ENCODE measurements around the gene IFITM2.
A peak's percentile ranks its signal among the peaks of the same experiment; 100 is the strongest.

The IFITM2 gene

DNA sequence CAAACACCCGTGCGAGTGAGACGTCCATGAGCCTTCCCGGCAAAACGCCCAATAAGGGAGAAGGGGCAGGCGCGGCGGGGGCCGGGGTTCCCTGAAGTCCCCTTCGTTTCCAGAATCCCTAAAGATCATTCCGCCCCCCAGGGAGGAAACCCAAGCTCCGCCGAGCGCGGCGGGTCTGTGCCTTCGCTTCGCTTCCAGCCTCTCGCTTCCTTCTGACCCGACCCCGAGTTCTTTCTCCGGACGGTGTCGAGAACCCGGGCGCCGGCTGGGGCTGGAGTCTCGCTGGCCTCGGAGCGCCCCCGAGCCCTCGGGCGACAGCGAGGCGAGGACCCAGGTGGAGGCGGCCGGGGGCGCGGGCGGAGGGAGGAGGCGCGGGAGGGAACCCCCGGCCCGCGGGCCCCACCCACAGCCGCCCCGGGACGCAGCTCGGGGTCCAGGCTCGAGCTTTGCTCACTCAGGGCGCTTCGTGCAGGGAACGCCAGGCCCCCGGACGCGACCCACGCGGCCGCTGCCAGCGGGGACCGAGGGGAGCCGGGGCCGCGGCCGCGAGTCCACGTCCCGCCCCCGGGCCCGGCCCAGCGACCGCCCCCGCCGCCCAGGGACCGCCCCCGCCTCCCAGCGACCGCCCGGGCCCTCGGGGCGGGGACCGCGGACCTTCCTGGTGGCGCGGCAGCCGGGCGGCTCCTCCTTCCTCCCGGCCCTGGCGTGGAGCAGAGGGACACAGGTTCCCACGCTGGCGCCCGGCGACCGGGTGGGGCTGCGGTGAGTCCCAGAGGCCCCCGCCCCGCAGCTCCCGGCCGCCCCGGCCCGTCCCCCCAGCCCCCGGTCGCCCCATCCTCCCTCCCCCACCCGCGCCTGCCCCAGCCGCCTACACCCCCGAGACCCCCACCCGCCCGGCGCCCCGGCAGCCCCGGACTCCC, 18.9 kb upstream of the IFITM2 start, which contains the start of gene PGGHG:
PGGHG (plus strand) TSS at position 649 of the 920 bp plus-strand sequence. CDS start 691 bp downstream, outside the sequence.
- peak within 1 kb of the TSS in 1 of 2 donors; percentile 67 for H3K27ac ChIP-seq (ENCODE audit: low read depth in 2 of 2, low read length in 2 of 2)
- no peaks in the 10 kb centered on the region for H3K9me3 ChIP-seq (ENCODE audit: control insufficient read depth in 2 of 2, low read length in 2 of 2)
- H3K9ac ChIP-seq (ENCODE audit: low read depth in 1 of 2, low read length in 2 of 2) = peak within 1 kb of the TSS; percentile 63
- H3K4me1 ChIP-seq (ENCODE audit: control insufficient read depth in 2 of 2, insufficient read depth in 2 of 2, low read length in 2 of 2) = peaks cover 12 to 17% of the 10 kb centered on the region in 2 donors
- H3K4me3 ChIP-seq (ENCODE audit: low read length in 2 of 2) = peak within 1 kb of the TSS; percentile 45 to 73
- H3K27me3 ChIP-seq (ENCODE audit: control insufficient read depth in 2 of 2, insufficient read depth in 2 of 2, low read length in 2 of 2) = peaks cover 6 to 27% of the 10 kb centered on the region in 2 donors
- H3K36me3 ChIP-seq (ENCODE audit: control insufficient read depth in 2 of 2, insufficient read depth in 2 of 2, low read length in 2 of 2) = no peaks in the 10 kb centered on the region

DNA sequence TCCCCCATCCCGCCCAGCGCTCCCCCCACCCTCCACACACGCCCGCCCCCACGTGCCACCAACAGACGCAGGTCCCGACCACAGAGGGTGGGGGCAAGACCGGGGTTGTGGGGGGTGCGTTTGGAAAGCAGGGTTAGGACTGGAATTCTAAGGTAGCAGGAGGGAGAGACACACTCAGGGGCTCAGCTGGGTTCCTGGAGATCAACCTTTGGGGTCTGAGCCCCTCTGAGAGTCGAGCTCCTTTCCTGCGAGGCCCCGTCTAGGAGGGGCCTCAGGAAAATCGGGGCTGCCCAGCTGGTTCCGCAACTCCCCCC, 18.3 kb upstream of the IFITM2 start:
- no peaks in the 10 kb centered on the region for H3K36me3 ChIP-seq (ENCODE audit: control insufficient read depth in 2 of 2, insufficient read depth in 2 of 2, low read length in 2 of 2)
- peak overlapping the region in 1 of 2 donors; percentile 33 for H3K9ac ChIP-seq (ENCODE audit: low read depth in 1 of 2, low read length in 2 of 2)
- peaks cover 12 to 17% of the 10 kb centered on the region in 2 donors for H3K4me1 ChIP-seq (ENCODE audit: control insufficient read depth in 2 of 2, insufficient read depth in 2 of 2, low read length in 2 of 2)
- peaks cover 4 to 23% of the 10 kb centered on the region in 2 donors for H3K27me3 ChIP-seq (ENCODE audit: control insufficient read depth in 2 of 2, insufficient read depth in 2 of 2, low read length in 2 of 2)
- peak overlapping the region; percentile 30 to 41 for H3K4me3 ChIP-seq (ENCODE audit: low read length in 2 of 2)
- no peak overlapping the region for H3K27ac ChIP-seq (ENCODE audit: low read depth in 2 of 2, low read length in 2 of 2)
- no peaks in the 10 kb centered on the region for H3K9me3 ChIP-seq (ENCODE audit: control insufficient read depth in 2 of 2, low read length in 2 of 2)

DNA sequence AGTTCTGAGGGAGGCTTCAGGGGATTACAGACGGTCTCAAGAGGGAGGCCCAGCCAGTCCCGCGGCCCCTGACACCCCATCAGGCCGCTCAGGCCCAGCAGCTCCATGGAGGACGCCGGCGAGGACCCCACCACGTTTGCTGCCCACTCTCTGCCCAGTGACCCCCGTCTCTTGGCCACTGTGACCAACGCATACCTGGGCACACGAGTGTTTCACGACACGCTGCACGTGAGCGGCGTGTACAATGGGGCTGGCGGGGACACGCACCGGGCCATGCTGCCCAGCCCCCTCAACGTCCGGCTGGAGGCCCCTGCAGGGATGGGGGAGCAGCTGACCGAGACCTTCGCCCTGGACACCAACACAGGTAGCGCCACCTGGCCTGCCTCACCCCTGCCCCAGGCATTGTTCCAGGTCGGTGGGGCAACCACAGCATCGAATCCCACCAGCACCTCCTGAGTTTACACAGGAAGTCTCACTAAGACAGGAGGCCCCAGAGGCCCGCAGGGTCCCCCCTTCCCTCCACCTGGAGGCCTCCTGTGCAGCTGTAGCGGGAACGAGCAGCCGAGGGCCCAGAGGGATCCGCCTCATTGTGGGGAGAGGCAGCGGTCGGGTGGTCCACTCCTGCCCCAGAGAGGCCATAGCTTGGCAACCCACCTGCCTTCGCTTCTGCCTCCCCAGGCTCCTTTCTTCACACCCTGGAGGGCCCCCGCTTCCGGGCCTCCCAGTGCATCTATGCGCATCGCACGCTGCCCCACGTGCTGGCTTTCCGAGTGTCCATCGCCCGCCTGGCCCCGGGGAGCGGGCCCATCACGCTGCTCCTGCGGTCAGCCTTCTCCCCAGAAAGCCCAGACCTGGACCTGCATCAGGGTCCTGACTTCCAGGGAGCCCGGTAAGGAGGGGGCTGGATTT, 17.6 kb upstream of the IFITM2 start:
- Histone ChIP-seq H3K27ac (ENCODE audit: low read depth in 2 of 2, low read length in 2 of 2) (peak overlapping the region in 1 of 2 donors; percentile 16), H3K36me3 (ENCODE audit: control insufficient read depth in 2 of 2, insufficient read depth in 2 of 2, low read length in 2 of 2) (no peaks in the 10 kb centered on the region), H3K9me3 (ENCODE audit: control insufficient read depth in 2 of 2, low read length in 2 of 2) (no peaks in the 10 kb centered on the region), H3K27me3 (ENCODE audit: control insufficient read depth in 2 of 2, insufficient read depth in 2 of 2, low read length in 2 of 2) (peaks cover 4 to 23% of the 10 kb centered on the region in 2 donors), H3K4me1 (ENCODE audit: control insufficient read depth in 2 of 2, insufficient read depth in 2 of 2, low read length in 2 of 2) (peaks cover 12 to 17% of the 10 kb centered on the region in 2 donors), H3K9ac (ENCODE audit: low read depth in 1 of 2, low read length in 2 of 2) (peak overlapping the region in 1 of 2 donors; percentile 33), H3K4me3 (ENCODE audit: low read length in 2 of 2) (peak overlapping the region; percentile 30 to 41)

DNA sequence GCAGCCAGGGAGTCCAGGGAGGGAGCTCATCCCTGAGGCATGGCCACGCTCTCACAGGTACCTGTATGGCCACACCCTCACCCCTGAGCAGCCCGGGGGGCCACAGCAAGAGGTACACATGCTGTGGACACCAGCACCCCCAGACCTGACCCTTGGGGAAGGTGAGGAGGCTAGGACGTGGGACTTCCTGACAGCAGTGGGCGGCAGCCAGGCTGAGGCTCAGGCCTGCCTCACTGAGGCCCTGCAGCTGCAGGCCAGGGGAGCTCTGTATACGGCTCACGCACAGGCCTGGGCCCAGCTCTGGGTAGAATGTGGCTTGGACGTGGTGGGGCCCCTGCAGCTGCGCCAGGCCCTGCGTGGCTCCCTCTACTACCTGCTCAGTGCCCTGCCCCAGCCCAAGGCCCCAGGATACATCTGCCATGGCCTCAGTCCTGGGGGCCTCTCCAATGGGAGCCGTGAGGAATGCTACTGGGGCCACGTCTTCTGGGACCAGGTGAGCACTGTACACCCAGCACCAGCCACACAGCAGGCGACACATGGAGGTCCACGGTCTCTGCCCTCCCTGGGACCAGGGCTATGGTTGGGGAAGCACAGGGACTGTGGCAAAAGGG, 16.9 kb upstream of the IFITM2 start:
- Histone ChIP-seq H3K4me3 (ENCODE audit: low read length in 2 of 2) (no peak overlapping the region), H3K9ac (ENCODE audit: low read depth in 1 of 2, low read length in 2 of 2) (no peak overlapping the region), H3K27me3 (ENCODE audit: control insufficient read depth in 2 of 2, insufficient read depth in 2 of 2, low read length in 2 of 2) (peaks cover 4 to 20% of the 10 kb centered on the region in 2 donors), H3K4me1 (ENCODE audit: control insufficient read depth in 2 of 2, insufficient read depth in 2 of 2, low read length in 2 of 2) (peaks cover 12 to 17% of the 10 kb centered on the region in 2 donors), H3K9me3 (ENCODE audit: control insufficient read depth in 2 of 2, low read length in 2 of 2) (no peaks in the 10 kb centered on the region), H3K27ac (ENCODE audit: low read depth in 2 of 2, low read length in 2 of 2) (no peak overlapping the region), H3K36me3 (ENCODE audit: control insufficient read depth in 2 of 2, insufficient read depth in 2 of 2, low read length in 2 of 2) (no peaks in the 10 kb centered on the region)

DNA sequence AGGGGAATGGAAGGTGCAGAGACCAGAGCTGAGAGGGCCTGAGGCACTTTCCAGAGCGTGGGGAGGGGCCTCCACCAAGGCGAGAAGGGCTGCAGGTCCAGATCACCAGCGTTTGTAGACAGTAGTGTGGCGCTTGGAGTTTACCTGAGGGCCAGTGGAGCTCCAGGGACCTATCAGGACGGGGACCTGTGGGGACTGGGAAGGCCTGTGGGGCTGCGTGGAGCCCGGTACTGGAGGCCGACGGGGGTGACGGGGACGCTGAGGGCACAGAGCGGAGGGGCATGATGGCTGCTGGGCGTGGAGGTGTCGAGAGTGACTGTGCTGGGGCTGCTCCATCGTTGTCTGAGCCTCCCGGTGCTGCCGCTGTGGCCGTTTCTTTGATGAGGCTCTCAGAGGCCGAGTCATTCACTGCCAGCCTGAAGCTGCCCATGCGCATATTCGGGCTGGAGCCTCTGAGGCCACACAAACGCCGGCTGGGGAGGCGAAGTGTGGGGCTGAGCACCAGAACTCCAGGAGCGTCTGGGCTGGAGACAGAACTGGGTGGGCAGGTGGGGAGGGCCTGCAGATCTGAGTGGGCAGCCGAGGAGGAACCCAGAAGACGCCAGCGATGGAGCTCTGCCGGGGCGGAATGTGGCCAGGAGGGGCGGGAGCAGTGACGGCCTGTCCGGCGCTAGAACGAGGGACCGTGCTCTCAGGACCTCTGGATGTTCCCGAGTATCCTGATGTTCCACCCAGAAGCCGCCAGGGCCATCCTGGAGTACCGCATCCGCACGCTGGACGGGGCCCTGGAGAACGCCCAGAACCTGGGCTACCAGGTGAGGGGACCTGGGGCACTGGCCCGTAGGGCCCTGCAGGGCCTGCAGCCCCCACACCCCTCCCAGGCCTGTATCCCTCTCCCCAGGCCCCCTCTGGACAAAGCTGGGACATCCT, 16.1 kb upstream of the IFITM2 start:
- peaks cover 12 to 17% of the 10 kb centered on the region in 2 donors for H3K4me1 ChIP-seq (ENCODE audit: control insufficient read depth in 2 of 2, insufficient read depth in 2 of 2, low read length in 2 of 2)
- H3K9me3 ChIP-seq (ENCODE audit: control insufficient read depth in 2 of 2, low read length in 2 of 2) = no peaks in the 10 kb centered on the region
- H3K4me3 ChIP-seq (ENCODE audit: low read length in 2 of 2) = no peak overlapping the region
- peaks cover 4 to 14% of the 10 kb centered on the region in 2 donors for H3K27me3 ChIP-seq (ENCODE audit: control insufficient read depth in 2 of 2, insufficient read depth in 2 of 2, low read length in 2 of 2)
- no peak overlapping the region for H3K9ac ChIP-seq (ENCODE audit: low read depth in 1 of 2, low read length in 2 of 2)
- no peak overlapping the region for H3K27ac ChIP-seq (ENCODE audit: low read depth in 2 of 2, low read length in 2 of 2)
- H3K36me3 ChIP-seq (ENCODE audit: control insufficient read depth in 2 of 2, insufficient read depth in 2 of 2, low read length in 2 of 2) = no peaks in the 10 kb centered on the region

DNA sequence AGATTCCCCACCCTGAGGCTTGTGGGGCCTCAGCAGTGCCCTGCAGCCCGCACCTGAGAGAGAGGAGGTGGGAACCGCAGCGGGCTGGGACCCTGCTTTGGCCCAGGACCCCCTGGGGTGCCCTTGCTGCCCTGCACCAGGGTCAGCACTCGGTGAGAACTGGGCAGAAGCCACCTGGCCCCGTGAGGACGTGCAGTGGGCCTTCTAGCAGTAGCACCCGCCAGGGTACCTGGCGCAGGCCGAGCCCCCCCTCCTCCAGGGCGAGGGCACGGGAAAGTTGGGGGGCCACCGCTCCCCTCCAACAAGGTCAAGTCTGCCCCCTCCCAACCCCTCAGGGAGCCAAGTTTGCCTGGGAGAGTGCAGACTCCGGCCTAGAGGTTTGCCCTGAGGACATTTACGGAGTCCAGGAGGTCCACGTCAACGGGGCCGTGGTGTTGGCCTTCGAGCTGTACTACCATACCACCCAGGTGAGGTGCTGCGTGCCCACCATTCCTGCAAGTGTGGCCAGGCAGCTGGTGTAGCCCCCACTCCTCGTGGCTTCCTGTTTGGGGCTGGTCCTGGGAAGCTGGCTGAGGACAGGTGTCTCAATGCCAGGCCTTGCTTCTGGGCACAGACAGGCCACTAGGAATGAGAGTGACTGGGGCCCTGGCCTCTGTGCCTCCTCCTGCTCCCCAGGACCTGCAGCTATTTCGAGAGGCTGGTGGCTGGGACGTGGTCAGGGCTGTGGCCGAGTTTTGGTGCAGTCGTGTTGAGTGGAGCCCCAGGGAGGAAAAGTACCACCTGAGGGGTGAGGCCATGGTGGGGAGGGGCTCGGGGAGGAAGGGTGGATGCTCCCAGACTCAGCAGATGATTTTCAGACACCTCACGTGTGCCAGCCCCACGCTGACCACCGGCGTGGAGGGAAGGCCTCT, 15.2 kb upstream of the IFITM2 start:
- peaks cover 12 to 14% of the 10 kb centered on the region in 2 donors for H3K4me1 ChIP-seq (ENCODE audit: control insufficient read depth in 2 of 2, insufficient read depth in 2 of 2, low read length in 2 of 2)
- H3K9me3 ChIP-seq (ENCODE audit: control insufficient read depth in 2 of 2, low read length in 2 of 2) = no peaks in the 10 kb centered on the region
- H3K4me3 ChIP-seq (ENCODE audit: low read length in 2 of 2) = no peak overlapping the region
- no peak overlapping the region for H3K9ac ChIP-seq (ENCODE audit: low read depth in 1 of 2, low read length in 2 of 2)
- H3K36me3 ChIP-seq (ENCODE audit: control insufficient read depth in 2 of 2, insufficient read depth in 2 of 2, low read length in 2 of 2) = no peaks in the 10 kb centered on the region
- peaks cover 2 to 10% of the 10 kb centered on the region in 2 donors for H3K27me3 ChIP-seq (ENCODE audit: control insufficient read depth in 2 of 2, insufficient read depth in 2 of 2, low read length in 2 of 2)
- no peak overlapping the region for H3K27ac ChIP-seq (ENCODE audit: low read depth in 2 of 2, low read length in 2 of 2)

DNA sequence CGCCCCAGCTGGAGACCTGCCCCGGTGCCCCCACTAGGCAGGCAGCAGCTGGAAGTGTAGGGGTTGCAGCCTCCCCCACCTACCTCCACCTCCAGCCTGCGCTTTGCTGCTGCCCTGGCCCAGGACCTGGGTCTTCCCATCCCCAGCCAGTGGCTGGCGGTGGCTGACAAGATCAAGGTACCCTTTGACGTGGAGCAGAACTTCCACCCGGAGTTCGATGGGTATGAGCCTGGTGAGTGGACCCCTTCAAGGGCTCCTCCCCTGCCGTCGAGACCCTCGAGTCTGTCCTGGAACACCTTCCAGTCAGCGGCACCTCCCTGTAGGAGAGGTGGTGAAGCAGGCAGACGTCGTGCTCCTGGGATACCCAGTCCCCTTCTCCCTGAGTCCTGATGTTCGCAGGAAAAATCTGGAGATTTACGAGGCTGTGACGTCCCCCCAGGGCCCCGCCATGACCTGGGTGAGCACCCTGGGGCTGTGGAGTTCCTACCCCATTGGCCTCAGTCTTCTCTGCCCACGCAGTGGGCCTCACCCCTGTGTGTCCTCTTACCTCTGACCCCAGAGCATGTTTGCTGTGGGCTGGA, 14.3 kb upstream of the IFITM2 start:
- no peak overlapping the region for H3K4me3 ChIP-seq (ENCODE audit: low read length in 2 of 2)
- no peak overlapping the region for H3K9ac ChIP-seq (ENCODE audit: low read depth in 1 of 2, low read length in 2 of 2)
- peaks cover 5 to 7% of the 10 kb centered on the region in 2 donors for H3K27me3 ChIP-seq (ENCODE audit: control insufficient read depth in 2 of 2, insufficient read depth in 2 of 2, low read length in 2 of 2)
- H3K36me3 ChIP-seq (ENCODE audit: control insufficient read depth in 2 of 2, insufficient read depth in 2 of 2, low read length in 2 of 2) = no peaks in the 10 kb centered on the region
- H3K9me3 ChIP-seq (ENCODE audit: control insufficient read depth in 2 of 2, low read length in 2 of 2) = no peaks in the 10 kb centered on the region
- peaks cover 7% of the 10 kb centered on the region in 2 donors for H3K4me1 ChIP-seq (ENCODE audit: control insufficient read depth in 2 of 2, insufficient read depth in 2 of 2, low read length in 2 of 2)
- no peak overlapping the region for H3K27ac ChIP-seq (ENCODE audit: low read depth in 2 of 2, low read length in 2 of 2)

DNA sequence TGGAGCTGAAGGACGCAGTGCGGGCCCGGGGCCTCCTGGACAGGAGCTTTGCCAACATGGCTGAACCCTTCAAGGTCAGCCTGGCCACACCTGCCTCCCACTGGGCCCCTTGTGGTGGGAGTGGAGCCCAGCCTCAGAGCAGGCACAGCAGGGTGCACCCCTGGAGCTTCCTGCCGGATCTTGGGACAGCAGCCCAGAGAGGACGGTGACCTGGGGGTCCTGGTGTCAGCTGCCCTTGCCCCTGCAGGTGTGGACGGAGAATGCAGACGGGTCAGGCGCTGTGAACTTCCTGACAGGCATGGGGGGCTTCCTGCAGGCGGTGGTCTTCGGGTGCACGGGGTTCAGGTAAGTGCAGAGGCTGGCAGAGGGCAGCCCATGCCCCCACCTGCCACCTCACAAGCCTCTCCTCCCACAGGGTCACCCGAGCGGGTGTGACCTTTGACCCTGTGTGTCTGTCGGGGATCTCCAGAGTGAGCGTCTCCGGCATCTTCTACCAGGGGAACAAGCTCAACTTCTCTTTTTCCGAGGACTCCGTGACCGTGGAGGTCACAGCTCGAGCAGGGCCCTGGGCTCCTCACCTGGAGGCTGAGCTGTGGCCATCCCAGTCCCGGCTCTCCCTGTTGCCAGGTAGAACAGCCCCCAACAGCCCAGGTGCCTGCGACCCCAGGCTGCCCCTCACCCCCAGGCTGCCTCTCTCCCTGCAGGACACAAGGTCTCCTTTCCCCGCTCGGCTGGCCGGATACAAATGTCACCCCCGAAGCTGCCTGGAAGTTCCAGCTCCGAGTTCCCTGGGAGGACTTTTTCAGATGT, 13.6 kb upstream of the IFITM2 start:
- Histone ChIP-seq H3K9ac (ENCODE audit: low read depth in 1 of 2, low read length in 2 of 2) (no peak overlapping the region), H3K27me3 (ENCODE audit: control insufficient read depth in 2 of 2, insufficient read depth in 2 of 2, low read length in 2 of 2) (peaks cover 5 to 6% of the 10 kb centered on the region in 2 donors), H3K4me1 (ENCODE audit: control insufficient read depth in 2 of 2, insufficient read depth in 2 of 2, low read length in 2 of 2) (peaks cover 6% of the 10 kb centered on the region in 2 donors), H3K27ac (ENCODE audit: low read depth in 2 of 2, low read length in 2 of 2) (no peak overlapping the region), H3K4me3 (ENCODE audit: low read length in 2 of 2) (no peak overlapping the region), H3K36me3 (ENCODE audit: control insufficient read depth in 2 of 2, insufficient read depth in 2 of 2, low read length in 2 of 2) (no peaks in the 10 kb centered on the region), H3K9me3 (ENCODE audit: control insufficient read depth in 2 of 2, low read length in 2 of 2) (no peaks in the 10 kb centered on the region)
